HEK293 (cell line): ENCODE results near the gene RABGEF1.
A peak's percentile ranks its signal among the peaks of the same experiment; 100 is the strongest.
"Not testable (repeated sequence)": the region's sequence is repeated elsewhere in the genome, so short reads cannot be mapped to it uniquely, and the experiment has no call there.

Experiments
- CTCF ChIA-PET: fragments of 350-600 bp; formaldehyde crosslinking; extraction: SDS; loops from one replicate; lab custom pipeline; 2021; ENCODE audit warnings: antibody characterized with exemption; lab: Yijun Ruan, JAX
- POLR2A ChIA-PET: fragments of 300-600 bp; formaldehyde crosslinking; extraction: SDS; loops from one replicate; lab custom pipeline; 2020; ENCODE audit warnings: antibody characterized with exemption, inconsistent platforms; lab: Yijun Ruan, JAX
- H3K27ac ChIP-seq: fragments of 200-500 bp; sonication (Bioruptor generic); 2 replicates; pipeline ENCODE4 v1.5.1; 2014; ENCODE audit warnings: low read depth, low read length, control low read depth, inconsistent platforms; ENCODE audit errors: extremely low read depth
- H3K36me3 ChIP-seq, 2 experiments: fragments of 200-500 bp in 1 of 2; sonication (Bioruptor generic) in 1 of 2; 1 replicate in 1 of 2; 2 replicates in 1 of 2; pipeline ENCODE4 v1.5.1; 2014 to 2017; ENCODE audit warnings: inconsistent platforms in 2 of 2, low read length in 2 of 2; ENCODE audit not compliant: control insufficient read depth in 2 of 2, insufficient read depth in 1 of 2
- H3K4me1 ChIP-seq: fragments of 200-500 bp; sonication (Bioruptor generic); 2 replicates; pipeline ENCODE4 v1.5.1; 2014; ENCODE audit warnings: mild to moderate bottlenecking, low read length, inconsistent platforms; ENCODE audit not compliant: control insufficient read depth, insufficient read depth
- H3K4me3 ChIP-seq: 2 replicates; pipeline ENCODE4 v1.5.1; 2011; ENCODE audit warnings: low read depth, mild to moderate bottlenecking, control low read depth, low read length, moderate library complexity
- H3K9me3 ChIP-seq: fragments of 200-500 bp; sonication (Bioruptor generic); 2 replicates; pipeline ENCODE4 v1.5.1; 2014; ENCODE audit warnings: low read depth, low read length, inconsistent platforms; ENCODE audit not compliant: control insufficient read depth, insufficient read depth
- SCRT1 ChIP-seq: fragments of 450-650 bp; formaldehyde crosslinking; IDR thresholded peaks from 2 replicates; pipeline ENCODE4 v1.5.1; 2016; ENCODE audit warnings: missing biosample characterization, missing genetic modification characterization, borderline replicate concordance
- ZEB2 ChIP-seq: fragments of 450-650 bp; formaldehyde crosslinking; IDR thresholded peaks from 2 replicates; pipeline ENCODE4 v1.5.1; 2016; ENCODE audit warnings: missing biosample characterization, missing genetic modification characterization
- ZFP37 ChIP-seq: fragments of 450-650 bp; formaldehyde crosslinking; IDR thresholded peaks from 2 replicates; pipeline ENCODE4 v1.5.1; 2016; ENCODE audit warnings: missing biosample characterization, missing genetic modification characterization
- ZFP41 ChIP-seq: fragments of 450-650 bp; formaldehyde crosslinking; IDR thresholded peaks from 2 replicates; pipeline ENCODE4 v1.5.1; 2016; ENCODE audit warnings: missing biosample characterization, missing genetic modification characterization, borderline replicate concordance
- ZNF132 ChIP-seq: fragments of 450-650 bp; formaldehyde crosslinking; IDR thresholded peaks from 2 replicates; pipeline ENCODE4 v1.5.1; 2017; ENCODE audit warnings: missing biosample characterization, missing genetic modification characterization, borderline replicate concordance
- ZNF146 ChIP-seq: fragments of 450-650 bp; formaldehyde crosslinking; IDR thresholded peaks from 2 replicates; pipeline ENCODE4 v1.5.1; 2016; ENCODE audit warnings: missing biosample characterization, missing genetic modification characterization
- ZNF335 ChIP-seq: fragments of 450-650 bp; formaldehyde crosslinking; conservative IDR thresholded peaks from 2 replicates; pipeline ENCODE4 v1.5.1; 2016; ENCODE audit warnings: missing biosample characterization, missing genetic modification characterization
- ZNF354C ChIP-seq: fragments of 450-650 bp; formaldehyde crosslinking; IDR thresholded peaks from 2 replicates; pipeline ENCODE4 v1.5.1; 2016; ENCODE audit warnings: missing biosample characterization, missing genetic modification characterization, low read depth, borderline replicate concordance
- ZNF623 ChIP-seq: fragments of 450-650 bp; formaldehyde crosslinking; IDR thresholded peaks from 2 replicates; pipeline ENCODE4 v1.5.1; 2016; ENCODE audit warnings: missing biosample characterization, missing genetic modification characterization
- ZSCAN5A ChIP-seq: fragments of 450-650 bp; formaldehyde crosslinking; IDR thresholded peaks from 2 replicates; pipeline ENCODE4 v1.5.1; 2016; ENCODE audit warnings: missing biosample characterization, missing genetic modification characterization
- TF ChIP-seq, protein P1 (sequence below): fragments of 450-650 bp; formaldehyde crosslinking; IDR thresholded peaks from 2 replicates; pipeline ENCODE4 v1.5.1; 2016; ENCODE audit warnings: missing biosample characterization, missing genetic modification characterization, borderline replicate concordance
- TF ChIP-seq, protein P2 (sequence below): fragments of 450-650 bp; formaldehyde crosslinking; IDR thresholded peaks from 2 replicates; pipeline ENCODE4 v1.5.1; 2016; ENCODE audit warnings: missing biosample characterization, missing genetic modification characterization

RABGEF1 gene

GRCh38 chr7:66757939-66758338 lies 17.4 kb downstream of the RABGEF1 start:
- Histone ChIP-seq H3K4me3 (no peak overlapping the region), H3K9me3 (no peaks in the 10 kb centered on the region), H3K27ac (no peak overlapping the region), H3K4me1 (no peaks in the 10 kb centered on the region), H3K36me3 (no peaks in the 10 kb centered on the region)
- CTCF ChIA-PET: no interaction called here
- TF ChIP-seq ZSCAN5A (tag by site-specific recombination) (no peak), ZNF132 (tag by site-specific recombination) (no peak), ZFP41 (tag by site-specific recombination) (no peak), ZNF354C (tag by site-specific recombination) (no peak), ZEB2 (tag by site-specific recombination) (no peak), SCRT1 (tag by site-specific recombination) (no peak), ZFP37 (tag by site-specific recombination) (no peak)
- TF ChIP-seq, protein P1, sequence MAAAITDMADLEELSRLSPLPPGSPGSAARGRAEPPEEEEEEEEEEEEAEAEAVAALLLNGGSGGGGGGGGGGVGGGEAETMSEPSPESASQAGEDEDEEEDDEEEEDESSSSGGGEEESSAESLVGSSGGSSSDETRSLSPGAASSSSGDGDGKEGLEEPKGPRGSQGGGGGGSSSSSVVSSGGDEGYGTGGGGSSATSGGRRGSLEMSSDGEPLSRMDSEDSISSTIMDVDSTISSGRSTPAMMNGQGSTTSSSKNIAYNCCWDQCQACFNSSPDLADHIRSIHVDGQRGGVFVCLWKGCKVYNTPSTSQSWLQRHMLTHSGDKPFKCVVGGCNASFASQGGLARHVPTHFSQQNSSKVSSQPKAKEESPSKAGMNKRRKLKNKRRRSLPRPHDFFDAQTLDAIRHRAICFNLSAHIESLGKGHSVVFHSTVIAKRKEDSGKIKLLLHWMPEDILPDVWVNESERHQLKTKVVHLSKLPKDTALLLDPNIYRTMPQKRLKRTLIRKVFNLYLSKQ (tag by site-specific recombination): no peak
- TF ChIP-seq, protein P2, sequence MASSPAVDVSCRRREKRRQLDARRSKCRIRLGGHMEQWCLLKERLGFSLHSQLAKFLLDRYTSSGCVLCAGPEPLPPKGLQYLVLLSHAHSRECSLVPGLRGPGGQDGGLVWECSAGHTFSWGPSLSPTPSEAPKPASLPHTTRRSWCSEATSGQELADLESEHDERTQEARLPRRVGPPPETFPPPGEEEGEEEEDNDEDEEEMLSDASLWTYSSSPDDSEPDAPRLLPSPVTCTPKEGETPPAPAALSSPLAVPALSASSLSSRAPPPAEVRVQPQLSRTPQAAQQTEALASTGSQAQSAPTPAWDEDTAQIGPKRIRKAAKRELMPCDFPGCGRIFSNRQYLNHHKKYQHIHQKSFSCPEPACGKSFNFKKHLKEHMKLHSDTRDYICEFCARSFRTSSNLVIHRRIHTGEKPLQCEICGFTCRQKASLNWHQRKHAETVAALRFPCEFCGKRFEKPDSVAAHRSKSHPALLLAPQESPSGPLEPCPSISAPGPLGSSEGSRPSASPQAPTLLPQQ (tag by site-specific recombination): no peak
- POLR2A ChIA-PET: no interaction called here

DNA sequence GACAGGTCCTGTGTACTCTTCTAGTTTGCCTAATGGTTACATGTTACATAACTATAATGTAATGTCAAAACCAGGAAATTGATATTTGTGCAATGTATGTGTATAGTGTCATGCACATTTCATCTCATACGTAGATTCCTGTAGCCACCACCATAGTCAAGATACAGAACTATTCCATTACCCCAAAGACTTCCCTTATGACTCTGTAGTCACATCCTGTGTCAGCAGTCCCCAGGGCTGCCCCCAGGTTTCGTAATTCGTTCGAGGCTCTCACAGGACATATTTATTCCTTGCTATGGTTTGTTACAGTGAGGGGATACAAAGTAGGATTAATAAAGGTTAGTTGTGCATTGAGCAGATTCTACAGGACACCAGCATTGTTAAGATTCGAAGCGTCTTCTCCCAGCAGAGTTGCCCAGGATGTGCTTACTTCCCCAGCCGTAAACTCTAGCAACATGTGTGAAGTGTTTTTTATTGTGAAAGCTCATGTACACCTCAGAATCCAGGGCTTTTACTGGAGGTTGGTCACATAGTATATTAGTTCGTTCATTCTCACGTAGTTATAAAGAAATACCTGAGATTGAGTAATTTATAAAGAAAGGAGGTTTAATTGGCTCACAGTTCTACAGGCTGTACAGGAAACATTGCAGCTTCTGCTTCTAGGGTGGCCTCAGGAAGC lies 18.6 kb downstream of the RABGEF1 start:
- no peaks in the 10 kb centered on the region for H3K9me3 ChIP-seq
- ChIA-PET CTCF (interaction anchor here (0.6 kb wide), 1 partner anchor 728 kb away, joined by 4 read pairs; no protein-coding TSS in a partner anchor), POLR2A (interaction anchor here (0.6 kb wide), 1 partner anchor 16 kb away, joined by 6 read pairs; no protein-coding TSS in a partner anchor)
- no peak for TF ChIP-seq ZNF623 (tag by site-specific recombination)
- TF ChIP-seq ZNF335 (tag by site-specific recombination): no peak
- no peak overlapping the region for H3K27ac ChIP-seq
- no peaks in the 10 kb centered on the region for H3K4me1 ChIP-seq
- H3K36me3 ChIP-seq: no peaks in the 10 kb centered on the region
- H3K4me3 ChIP-seq: no peak overlapping the region

DNA sequence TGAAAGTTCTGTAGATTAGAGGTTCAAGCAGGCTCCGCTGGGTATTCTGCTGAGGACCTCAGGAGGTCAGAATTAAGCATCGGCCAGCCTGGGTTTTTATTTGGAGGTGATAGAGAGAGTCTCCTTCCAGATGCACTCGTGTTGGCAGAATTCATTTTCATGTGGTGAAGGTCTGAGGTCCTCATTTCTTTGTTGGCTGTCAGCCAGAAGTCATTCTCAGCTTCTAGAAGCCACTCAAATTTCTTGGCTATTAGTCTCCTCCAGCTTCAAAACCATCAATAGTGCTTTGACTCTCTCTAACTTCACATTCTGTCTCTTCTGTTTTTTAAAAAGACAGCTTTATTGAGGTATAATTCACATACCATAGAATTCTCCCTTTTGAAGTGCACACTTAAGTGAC lies 22.6 kb downstream of the RABGEF1 start:
- H3K36me3 ChIP-seq, H3K27ac ChIP-seq, CTCF ChIA-PET, H3K4me3 ChIP-seq, H3K9me3 ChIP-seq, POLR2A ChIA-PET: not testable (repeated sequence)
- peaks cover 11% of the 10 kb centered on the region for H3K4me1 ChIP-seq

- peaks cover 11% of the 10 kb centered on the region for H3K4me1 ChIP-seq
- POLR2A ChIA-PET, H3K36me3 ChIP-seq, H3K4me3 ChIP-seq, H3K9me3 ChIP-seq, H3K27ac ChIP-seq, CTCF ChIA-PET: not testable (repeated sequence)
- TF ChIP-seq ZNF146 (tag by site-specific recombination): peak; percentile 93
- TF ChIP-seq, all 188 proteins: peak for 1; not testable (repeated sequence) for 187
Observed at GRCh38 chr7:66763633-66764355, 23.3 kb downstream of the RABGEF1 start.

DNA sequence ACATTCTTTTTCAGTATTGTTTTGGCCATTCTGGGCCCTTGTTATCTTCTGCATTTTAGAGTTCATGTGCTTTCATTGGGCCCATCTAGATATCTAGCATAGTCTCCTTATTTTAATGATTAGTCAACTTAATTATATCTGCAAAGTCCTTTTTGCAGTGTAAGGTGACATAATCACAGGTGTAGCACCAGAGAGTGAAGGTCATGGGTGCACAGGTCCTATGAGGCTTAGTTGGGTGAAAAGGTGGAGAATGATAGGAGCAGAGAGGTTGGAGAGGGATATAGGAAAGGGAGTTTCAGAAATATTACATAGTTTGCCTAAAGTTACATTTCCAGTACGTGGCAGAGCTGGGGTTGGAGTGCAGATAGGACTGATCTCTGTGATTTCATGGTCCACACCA lies 24.4 kb downstream of the RABGEF1 start:
- H3K4me3 ChIP-seq, H3K27ac ChIP-seq, POLR2A ChIA-PET, H3K36me3 ChIP-seq, H3K9me3 ChIP-seq: not testable (repeated sequence)
- peaks cover 19% of the 10 kb centered on the region for H3K4me1 ChIP-seq
- CTCF ChIA-PET: interaction anchor here (0.6 kb wide), 2 partner anchors 30 to 50 kb away, joined by 3 to 5 read pairs; no protein-coding TSS in a partner anchor

- H3K4me3 ChIP-seq, H3K36me3 ChIP-seq, POLR2A ChIA-PET, H3K9me3 ChIP-seq, H3K27ac ChIP-seq: not testable (repeated sequence)
- peaks cover 19% of the 10 kb centered on the region for H3K4me1 ChIP-seq
- CTCF ChIA-PET: interaction anchor here (0.6 to 0.7 kb wide), 2 partner anchors 49 to 156 kb away, joined by 3 read pairs; no protein-coding TSS in a partner anchor
Observed at GRCh38 chr7:66765322-66766025, 24.9 kb downstream of the RABGEF1 start.
